Kidney (tissue), 14 donors: ENCODE measurements around the gene KIRREL3. TPM values are rescaled to one million over a fixed set of nuclear protein-coding genes. Genes with fewer than 3 reads are reported as not detected.

Experiments used
- DNase-seq, 5 donors: peaks; one replicate each; pipeline ENCODE4 v3.0.0-alpha.2; 2013 to 2020
- FAIRE-seq: peaks from 2 replicates; lab custom pipeline; 2012; peaks lifted over from hg19 to GRCh38; lab: Jason Lieb, UNC
- H3K27ac ChIP-seq, 2 donors: one replicate each; pipeline ENCODE4 v1.7.0; 2013; ENCODE audit warnings: low read depth in 2 of 2, low read length in 2 of 2, inconsistent platforms in 1 of 2
- H3K27me3 ChIP-seq: one replicate; pipeline ENCODE4 v1.7.1; 2013; ENCODE audit warnings: low read length, inconsistent platforms; ENCODE audit not compliant: control insufficient read depth, insufficient read depth
- H3K36me3 ChIP-seq, 3 donors: one replicate each; pipeline versions ENCODE4 v1.7.0 to v1.7.1; 2013; ENCODE audit warnings: low read length in 3 of 3, control low read depth in 1 of 3, inconsistent platforms in 1 of 3; ENCODE audit not compliant: insufficient read depth in 3 of 3, control insufficient read depth in 2 of 3
- H3K4me1 ChIP-seq, 3 donors: one replicate each; pipeline versions ENCODE4 v1.7.0 to v1.7.1; 2013; ENCODE audit warnings: low read length in 3 of 3, inconsistent platforms in 1 of 3, low read depth in 1 of 3; ENCODE audit not compliant: control insufficient read depth in 2 of 3, insufficient read depth in 2 of 3
- H3K4me3 ChIP-seq, 3 donors: one replicate each; pipeline versions ENCODE4 v1.7.0 to v1.8.1; 2013; ENCODE audit warnings: low read length in 3 of 3, control low read depth in 1 of 3, inconsistent platforms in 1 of 3
- H3K9ac ChIP-seq, 3 donors: one replicate each; pipeline versions ENCODE4 v1.7.0 to v1.7.1; 2013; ENCODE audit warnings: low read length in 3 of 3, control low read depth in 1 of 3, inconsistent platforms in 1 of 3
- H3K9me3 ChIP-seq, 3 donors: one replicate each; pipeline versions ENCODE4 v1.7.0 to v1.7.1; 2013; ENCODE audit warnings: low read length in 3 of 3, control low read depth in 1 of 3, inconsistent platforms in 1 of 3; ENCODE audit not compliant: control insufficient read depth in 2 of 3, insufficient read depth in 1 of 3
- CTCF ChIP-seq: IDR thresholded peaks from 3 replicates; pipeline ENCODE4 v1.5.1; 2012; ENCODE audit warnings: mild to moderate bottlenecking, moderate library complexity, borderline replicate concordance; ENCODE audit not compliant: insufficient read depth; ENCODE audit errors: extremely low read depth
- intact Hi-C: fragments of 100-400 bp; cut with DNase I; formaldehyde crosslinking; loops from one replicate; pipeline ENCODE4 v1.11.1; 2022
- polyA plus RNA-seq: library from polyadenylated mRNA; stranded (reverse); fragments of 350-450 nt; fragmentation: Illumina TruSeq; extraction: RNeasy Lipid Tissue Mini Kit (QIAGEN cat#74804); gene quantifications from one replicate; pipeline ENCODE4 v1.2.3, GENCODE V29; 2014; ENCODE audit warnings: low read depth, low replicate concordance; ENCODE audit not compliant: insufficient read depth
- total RNA-seq: library from RNA; stranded (reverse); fragmentation: NEBNext Ultra II Directional; extraction: Animal tissue kit (Norgen Biotek cat#: 25700); gene quantifications from one replicate; pipeline ENCODE4 v1.2.1, GENCODE V29; 2021
- donor health status: control.
- donor health status: control.
- donor health status: control.
- donor health status: control.
- donor health status: control.
- donor health status: DM: yes; HTN: yes; CAD: no.
- donor health status: Normal renal cell carcinoma (clear cell type).

Gene KIRREL3
- total and polyA plus RNA-seq, 2 donors from 2014 or later, result 0.19 to 0.22 TPM

DNA sequence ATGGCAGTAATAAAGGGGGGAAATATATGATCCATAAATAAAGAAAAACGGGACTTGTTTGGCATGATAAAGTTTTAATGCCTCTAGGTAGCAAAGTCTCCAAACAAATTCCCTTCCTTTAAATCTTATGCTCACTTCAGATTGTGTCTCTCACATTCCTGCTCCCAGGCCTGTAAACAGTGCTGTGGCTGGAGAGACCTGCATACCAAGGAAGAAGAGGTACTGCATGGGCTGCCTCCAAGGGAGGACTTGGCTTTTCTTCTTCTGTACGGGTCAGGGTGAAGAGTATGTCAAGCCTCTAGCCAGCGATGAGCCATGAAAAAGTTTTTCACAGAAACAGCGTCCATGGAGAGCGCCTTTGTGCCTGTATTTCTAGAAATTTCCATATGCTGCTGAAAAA lies 161.8 kb downstream of the KIRREL3 start:
- DNase-seq (no peak), FAIRE-seq (no peak)
- Histone ChIP-seq H3K9ac (no peak overlapping the region), H3K9me3 (peaks cover 0 to 6% (median 0%) of the 10 kb centered on the region in 3 donors), H3K27ac (no peak overlapping the region), H3K4me1 (peaks cover 0 to 6% (median 0%) of the 10 kb centered on the region in 3 donors), H3K4me3 (no peak overlapping the region), H3K27me3 (no peaks in the 10 kb centered on the region), H3K36me3 (no peaks in the 10 kb centered on the region)
- intact Hi-C loops, result no loop called here
- no peak for TF ChIP-seq CTCF

DNA sequence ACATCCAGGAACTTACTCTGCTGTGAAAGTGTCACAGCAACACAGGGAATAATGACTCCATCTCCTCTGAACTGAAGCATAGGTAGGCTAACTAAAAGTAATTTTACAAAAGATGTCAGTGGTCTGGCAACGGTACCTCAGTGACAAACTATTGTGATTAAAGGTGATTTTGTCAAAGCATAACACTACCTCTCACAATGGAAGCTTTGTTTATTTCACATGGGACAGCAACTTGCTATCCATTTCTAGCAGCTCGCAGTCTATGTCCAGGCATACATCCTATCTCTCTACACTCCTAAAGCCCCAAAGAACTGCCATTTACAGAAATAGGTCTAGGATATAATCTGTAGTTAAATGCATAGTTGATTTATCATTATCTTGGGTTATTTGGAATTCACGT lies 163.0 kb downstream of the KIRREL3 start:
- Histone ChIP-seq H3K4me3 (no peak overlapping the region), H3K9me3 (peaks cover 0 to 6% (median 0%) of the 10 kb centered on the region in 3 donors), H3K27me3 (no peaks in the 10 kb centered on the region), H3K9ac (no peak overlapping the region), H3K4me1 (peaks cover 0 to 6% (median 0%) of the 10 kb centered on the region in 3 donors), H3K36me3 (no peaks in the 10 kb centered on the region), H3K27ac (no peak overlapping the region)
- intact Hi-C loops, result no loop called here
- TF ChIP-seq CTCF, result no peak
- no peak for FAIRE-seq
- DNase-seq, result no peak

DNA sequence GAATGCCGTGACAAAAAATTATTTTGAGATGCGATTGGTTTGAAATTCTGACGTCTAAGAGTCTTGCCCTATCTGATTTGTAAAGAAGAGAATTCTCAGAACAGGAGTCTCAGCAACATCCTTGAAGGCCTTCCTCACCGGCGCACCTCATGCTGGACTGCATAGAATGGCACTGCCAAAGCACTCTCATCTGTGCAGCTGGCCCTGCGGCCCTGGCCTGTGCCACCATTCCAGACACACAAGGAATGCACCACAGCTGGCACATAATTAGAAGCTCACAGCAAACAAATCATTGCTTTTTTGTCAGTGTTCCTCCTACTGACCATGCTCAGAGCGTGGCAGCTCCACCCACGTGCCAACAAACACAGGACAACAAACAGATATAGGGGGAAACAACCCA lies 166.0 kb downstream of the KIRREL3 start:
- peaks cover 0 to 6% (median 0%) of the 10 kb centered on the region in 3 donors for H3K9me3 ChIP-seq
- TF ChIP-seq CTCF, result no peak
- no peak overlapping the region for H3K4me3 ChIP-seq
- peaks cover 0 to 6% (median 0%) of the 10 kb centered on the region in 3 donors for H3K4me1 ChIP-seq
- H3K9ac ChIP-seq, result no peak overlapping the region
- no peak overlapping the region for H3K27ac ChIP-seq
- no peaks in the 10 kb centered on the region for H3K27me3 ChIP-seq
- intact Hi-C loops, result no loop called here
- H3K36me3 ChIP-seq, result no peaks in the 10 kb centered on the region
- FAIRE-seq, result no peak
- no peak for DNase-seq

DNA sequence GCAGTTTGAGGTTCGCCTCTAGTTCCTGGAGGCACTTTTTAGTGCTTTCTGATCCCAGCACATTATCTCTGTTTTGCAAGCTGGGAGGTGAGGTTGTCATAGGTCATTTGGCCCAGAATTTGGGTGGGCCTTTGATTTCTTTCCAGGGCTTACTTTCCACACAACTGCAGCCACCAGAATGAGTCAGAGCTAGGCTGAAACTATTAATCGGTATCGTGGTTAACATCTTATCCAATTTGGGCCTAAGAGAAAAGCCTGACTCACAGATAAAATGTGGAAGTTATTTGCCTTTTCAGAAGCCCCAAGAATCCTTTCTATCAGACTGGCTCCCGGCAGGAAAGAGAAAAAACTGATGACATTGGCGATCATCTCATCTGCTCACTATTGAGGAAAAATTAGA lies 166.4 kb downstream of the KIRREL3 start:
- FAIRE-seq (no peak), DNase-seq (no peak)
- intact Hi-C loops, result no loop called here
- TF ChIP-seq CTCF, result no peak
- Histone ChIP-seq H3K4me1 (peaks cover 0 to 6% (median 0%) of the 10 kb centered on the region in 3 donors), H3K9ac (no peak overlapping the region), H3K4me3 (no peak overlapping the region), H3K27ac (no peak overlapping the region), H3K36me3 (no peaks in the 10 kb centered on the region), H3K9me3 (peaks cover 0 to 6% (median 0%) of the 10 kb centered on the region in 3 donors), H3K27me3 (no peaks in the 10 kb centered on the region)
